PC-9 (cell line): ENCODE results near the gene OR2AG2.

ENCODE experiments used
- CTCF ChIP-seq: fragments of 200-600 bp; sonication (generic); conservative IDR thresholded peaks from 2 replicates; pipeline ENCODE4 v1.6.1; 2017; ENCODE audit warnings: mixed run types, antibody characterized with exemption, mild to moderate bottlenecking, moderate library complexity
- EZH2 ChIP-seq: fragments of 200-600 bp; sonication (generic); IDR thresholded peaks from 2 replicates; pipeline ENCODE4 v1.8.0; 2017; ENCODE audit warnings: antibody characterized with exemption, low read depth

DNA sequence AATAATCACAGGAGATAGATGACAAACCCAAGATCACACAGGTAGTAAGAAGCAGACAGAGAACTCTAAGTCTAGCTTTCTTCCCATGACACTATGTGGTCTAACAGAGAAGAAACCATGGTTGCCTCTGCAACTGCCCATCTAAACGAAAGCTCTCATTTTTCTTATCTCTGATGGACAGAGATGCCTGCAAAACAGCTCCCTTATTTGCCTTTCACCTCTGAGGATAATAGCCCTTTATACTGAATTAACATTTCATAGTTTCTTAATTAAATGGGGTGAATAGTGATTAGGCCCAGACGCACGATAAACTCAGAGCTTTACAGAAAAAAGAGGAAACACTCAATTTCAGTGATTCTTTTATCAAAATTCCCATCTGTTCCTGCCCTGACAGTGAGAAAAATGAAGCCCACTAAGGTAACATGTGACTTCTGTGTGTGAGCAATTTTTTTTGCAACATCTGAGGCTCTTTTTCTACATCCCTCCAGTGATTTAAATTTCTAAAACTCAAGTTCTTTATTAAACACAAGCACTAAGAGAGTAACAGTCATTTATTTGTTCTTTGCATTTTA is 24.6 kb downstream of the OR2AG2 start:
- TF ChIP-seq EZH2: no peak
- TF ChIP-seq CTCF: no peak
